NOMO-1 (cell line): ENCODE results near the gene CD79A.

ENCODE experiments used
- DNase-seq, 2 experiments: peaks; one replicate each; lab custom pipeline; 2025; ENCODE audit not compliant: unreplicated experiment in 2 of 2; lab: John Stamatoyannopoulos, UW

Gene CD79A

DNA sequence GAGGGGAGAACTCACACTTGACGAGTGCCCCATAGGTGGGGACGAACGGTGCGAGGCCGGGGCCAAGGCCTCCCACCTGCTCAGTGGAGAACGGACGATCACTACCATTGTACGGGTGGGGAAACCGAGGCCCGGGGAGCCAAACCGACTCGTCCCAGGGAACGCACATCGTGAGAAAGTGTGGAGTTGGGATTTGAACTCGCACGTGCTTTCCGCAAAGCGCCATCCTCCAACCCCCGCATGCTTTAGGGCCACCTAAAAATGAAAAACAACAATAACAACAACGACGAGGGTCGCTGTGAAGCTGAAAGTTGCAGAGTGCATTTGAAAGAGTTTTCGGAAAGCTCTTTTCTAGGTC lies 6.4 kb downstream of the CD79A start:
- DNase-seq = no peak

DNA sequence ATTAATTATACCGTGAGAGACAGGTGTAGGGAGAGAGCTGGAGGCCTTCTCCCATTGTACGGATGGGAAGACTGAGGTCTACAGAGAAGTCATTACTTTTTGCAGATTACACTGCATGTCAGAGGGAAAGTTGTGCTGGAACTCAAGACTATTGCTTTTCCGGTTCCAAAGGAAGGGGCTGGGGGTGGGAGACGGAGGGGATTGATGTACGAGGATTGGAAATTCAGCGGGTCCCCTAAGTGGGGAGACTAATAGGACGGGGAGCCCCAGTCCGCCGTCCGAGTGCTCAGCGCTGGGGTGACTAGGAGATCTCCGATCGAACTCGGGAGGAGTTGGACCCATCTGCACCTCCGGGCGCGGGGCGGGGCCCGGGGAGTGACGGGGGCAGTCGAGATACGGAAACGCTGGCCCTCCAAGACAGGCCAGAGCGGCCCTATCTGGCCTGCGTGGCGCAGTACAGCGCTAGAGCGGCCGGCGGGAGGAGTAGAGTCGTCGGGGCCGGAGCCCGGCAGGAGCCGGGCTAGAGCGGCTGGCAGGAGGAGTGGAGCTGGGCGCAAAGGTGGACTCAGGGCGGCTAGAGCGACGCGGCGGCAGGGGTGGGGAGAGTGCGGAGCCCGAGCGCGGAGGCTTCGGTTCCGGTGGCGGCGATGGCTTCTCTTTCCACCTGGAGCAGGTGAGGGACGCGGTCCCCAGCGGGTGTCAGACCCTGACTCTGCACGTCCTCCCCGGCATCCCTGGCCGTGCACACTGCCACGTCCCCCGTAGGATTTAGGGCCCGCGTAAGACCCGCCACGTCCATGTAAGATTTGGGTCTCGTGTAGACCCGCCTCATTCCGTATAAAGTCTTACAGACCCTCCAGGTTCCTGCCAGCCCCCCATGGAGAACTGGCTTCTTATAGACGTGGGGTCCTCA lies 7.0 kb downstream of the CD79A start:
- peak; percentile 96 to 98 for DNase-seq

DNA sequence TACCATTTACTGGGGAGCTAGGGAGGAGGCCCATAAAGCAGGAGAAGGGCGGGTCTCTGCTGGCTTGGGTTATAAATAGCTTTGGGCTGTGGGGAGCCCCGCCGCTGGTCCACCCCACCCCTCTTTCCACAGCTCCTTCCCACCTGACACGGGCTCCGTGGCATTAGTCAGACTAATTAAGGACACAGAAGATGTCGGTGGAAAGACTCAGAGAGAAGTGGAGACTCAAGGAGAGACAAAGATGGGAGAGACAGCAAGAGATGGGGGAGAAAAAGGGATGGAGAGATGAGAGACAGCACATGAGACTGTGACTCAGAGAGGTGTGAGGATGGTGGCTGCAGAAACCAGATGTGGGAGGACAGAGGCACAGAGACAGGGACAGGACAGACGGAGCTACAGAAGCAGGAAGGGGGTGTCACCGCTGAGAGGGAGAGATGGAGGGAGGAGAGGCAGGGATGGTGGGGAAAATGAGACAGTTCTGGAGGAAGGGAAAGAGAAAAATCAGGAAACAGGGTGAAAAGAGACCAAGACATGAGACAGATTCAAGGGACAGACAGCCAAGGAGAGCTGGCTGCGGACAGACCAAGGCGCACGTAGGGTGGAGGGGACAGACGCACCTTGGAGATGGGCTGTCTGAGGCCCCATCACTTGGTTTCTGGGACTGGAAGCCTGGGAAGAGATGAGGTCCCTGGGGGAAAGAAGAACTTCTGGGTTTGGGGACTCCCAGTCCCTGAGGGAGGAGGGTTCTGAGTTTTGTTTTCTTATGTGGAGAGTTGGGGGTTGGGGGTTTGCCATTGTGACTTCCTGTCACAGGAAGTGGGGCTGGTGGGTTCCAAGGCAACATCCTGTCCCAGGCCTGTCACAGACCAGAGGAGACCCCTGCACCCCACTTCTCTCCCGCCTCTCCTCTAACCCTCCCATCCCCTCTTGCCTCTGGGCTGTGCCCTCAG lies 10.0 kb downstream of the CD79A start:
- DNase-seq = no peak

DNA sequence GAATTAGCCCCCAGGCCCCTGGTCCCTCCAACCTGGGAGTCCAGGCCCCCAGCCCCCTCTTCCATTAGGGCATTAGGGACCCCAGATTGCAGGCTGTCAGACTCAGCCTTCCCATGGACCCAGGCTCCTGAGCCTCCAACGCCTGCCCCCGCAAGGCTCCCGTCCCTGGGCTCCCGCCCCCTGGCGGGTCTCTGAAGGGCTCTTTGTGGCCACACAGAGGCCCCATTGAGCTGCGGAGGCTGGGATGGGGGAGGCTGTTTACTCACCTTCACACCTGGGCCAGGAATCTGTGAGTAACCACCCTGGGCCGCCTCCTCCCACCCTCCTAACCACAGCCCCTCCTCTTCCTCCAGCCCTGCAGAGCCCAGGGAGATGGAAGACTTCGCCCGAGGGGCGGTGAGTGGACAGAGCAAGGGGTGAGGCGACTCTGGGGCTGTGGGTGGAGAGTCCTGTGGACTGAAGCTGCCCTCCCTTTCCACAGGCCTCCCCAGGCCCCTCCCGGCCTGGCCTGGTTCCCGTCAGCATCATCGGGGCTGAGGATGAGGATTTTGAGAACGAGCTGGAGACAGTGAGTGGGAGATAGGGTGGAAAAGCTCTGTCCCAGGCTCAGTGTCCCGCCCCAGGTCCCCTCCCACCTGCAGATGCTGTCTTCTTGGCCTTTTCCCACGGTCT lies 10.8 kb downstream of the CD79A start:
- DNase-seq = no peak

DNA sequence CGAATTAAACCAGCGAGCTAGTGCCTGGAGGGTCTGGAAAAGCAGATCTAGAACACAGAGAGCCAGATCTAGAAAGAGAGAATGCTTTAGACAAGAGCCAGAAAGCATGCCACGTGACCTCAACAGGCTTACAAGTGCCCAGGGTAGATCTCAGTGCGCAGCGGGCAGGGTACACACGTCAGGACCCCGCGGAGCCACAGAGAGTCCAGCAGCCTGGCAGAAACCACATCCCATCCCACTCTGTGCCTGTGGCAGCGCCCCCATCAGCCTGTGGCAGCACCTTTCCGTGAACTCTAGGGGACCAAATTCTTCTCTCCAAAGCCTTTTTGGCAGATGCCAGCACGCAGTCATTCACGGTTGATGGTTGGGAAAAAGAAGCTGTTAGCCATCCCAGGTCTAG lies 11.8 kb downstream of the CD79A start:
- no peak for DNase-seq

DNA sequence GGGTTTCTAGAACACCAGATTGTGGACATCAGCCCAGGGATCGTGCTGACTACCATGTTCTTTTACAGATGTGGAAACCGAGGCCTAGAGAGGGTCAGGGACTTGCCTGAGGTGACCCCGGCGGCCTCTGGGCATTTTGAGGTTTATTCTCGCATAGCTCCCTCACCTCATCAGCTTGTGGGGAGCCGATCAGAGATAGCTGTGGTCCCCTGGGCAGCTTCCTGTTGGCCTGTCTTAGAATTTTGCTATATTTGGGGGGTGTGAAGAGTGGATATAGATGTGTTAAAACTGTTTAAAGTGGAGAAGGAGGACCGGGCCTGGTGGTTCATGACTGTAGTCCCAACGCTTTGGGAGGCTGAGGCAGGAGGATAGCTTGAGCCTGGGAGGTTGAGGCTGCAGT lies 12.8 kb downstream of the CD79A start:
- DNase-seq = no peak

DNA sequence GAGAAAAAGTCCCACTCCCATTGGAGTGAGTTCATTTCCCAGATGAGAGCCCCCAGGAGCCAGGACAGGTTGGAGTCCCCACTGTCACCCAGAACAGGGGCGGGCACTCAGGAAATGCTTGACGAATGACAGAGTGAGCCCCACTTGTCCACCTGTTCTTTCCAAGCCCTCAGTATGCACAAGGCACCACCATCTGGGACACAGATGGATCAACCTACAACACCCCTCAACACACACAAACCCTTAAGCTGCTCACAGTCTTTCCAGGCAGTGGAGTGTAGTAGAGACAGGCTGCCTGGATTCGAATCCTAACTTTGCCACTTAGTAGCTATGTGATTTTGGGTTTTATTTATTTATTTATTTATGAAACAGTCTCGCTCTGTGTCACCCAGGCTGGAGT lies 13.9 kb downstream of the CD79A start:
- no peak for DNase-seq

DNA sequence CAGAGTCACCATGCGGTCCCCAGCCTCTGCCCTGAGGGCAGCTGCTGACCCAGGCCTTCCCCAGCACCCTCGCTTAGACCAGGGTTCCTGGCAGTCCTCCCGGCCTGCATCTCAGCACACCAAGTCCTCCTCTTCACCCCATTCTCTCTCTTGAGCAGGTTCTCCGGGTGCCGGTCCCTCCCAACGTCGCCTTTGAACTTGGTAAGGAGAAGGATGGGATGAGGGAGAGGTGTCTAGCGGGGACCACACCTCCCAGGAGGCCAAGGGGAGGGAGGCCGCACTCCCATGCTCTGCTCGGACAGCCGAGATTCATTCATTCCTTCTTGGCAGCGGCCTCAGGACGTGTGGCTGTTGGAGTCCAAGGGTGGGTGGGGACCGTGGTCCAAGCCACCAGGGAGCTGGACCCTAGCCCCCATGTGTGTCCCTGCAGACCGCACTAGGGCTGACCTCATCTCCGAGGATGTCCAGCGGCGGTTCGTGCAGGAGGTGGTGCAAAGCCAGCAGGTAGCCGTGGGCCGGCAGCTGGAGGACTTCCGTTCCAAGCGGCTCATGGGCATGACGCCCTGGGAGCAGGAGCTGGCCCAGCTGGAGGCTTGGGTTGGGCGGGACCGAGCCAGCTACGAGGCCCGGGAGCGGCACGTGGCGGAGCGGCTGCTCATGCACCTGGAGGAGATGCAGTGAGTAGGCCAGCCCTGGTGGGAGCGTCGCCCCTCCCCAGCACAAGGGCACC lies 15.3 kb downstream of the CD79A start:
- no peak for DNase-seq

DNA sequence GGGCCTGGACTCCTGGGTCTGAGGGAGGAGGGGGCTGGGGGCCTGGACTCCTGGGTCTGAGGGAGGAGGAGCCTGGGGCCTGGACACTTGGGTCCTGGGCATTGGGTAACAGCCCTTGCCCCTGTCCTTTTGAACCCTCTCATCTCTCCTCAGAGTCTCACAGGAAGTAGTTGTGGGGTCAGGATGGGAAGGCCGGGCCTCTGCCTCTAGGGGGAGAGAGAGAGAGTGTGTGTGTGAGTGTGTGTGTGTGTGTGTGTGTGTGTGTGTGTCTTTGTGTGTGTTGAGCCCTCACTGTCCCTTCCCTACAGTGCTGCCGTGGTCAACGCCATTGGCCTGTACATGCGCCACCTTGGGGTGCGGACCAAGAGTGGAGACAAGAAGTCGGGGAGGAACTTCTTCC lies 16.8 kb downstream of the CD79A start:
- no peak for DNase-seq

DNA sequence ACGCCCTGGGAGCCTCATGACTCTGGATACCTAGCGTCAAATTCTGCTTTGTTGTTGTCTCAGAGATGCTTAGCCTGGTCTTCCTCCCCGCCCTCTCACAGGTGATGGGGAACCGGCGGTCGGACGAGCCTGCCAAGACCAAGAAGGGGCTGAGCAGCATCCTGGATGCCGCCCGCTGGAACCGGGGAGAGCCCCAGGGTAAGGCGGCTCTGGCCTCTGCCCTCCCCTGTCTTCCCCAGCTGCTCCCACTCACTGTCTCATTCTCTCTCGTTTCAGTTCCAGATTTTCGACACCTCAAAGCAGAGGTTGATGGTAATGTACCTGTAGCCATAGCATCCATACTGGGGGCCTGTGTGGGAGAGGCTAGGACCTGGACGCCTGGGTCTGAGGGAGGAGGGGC lies 17.3 kb downstream of the CD79A start:
- no peak for DNase-seq

DNA sequence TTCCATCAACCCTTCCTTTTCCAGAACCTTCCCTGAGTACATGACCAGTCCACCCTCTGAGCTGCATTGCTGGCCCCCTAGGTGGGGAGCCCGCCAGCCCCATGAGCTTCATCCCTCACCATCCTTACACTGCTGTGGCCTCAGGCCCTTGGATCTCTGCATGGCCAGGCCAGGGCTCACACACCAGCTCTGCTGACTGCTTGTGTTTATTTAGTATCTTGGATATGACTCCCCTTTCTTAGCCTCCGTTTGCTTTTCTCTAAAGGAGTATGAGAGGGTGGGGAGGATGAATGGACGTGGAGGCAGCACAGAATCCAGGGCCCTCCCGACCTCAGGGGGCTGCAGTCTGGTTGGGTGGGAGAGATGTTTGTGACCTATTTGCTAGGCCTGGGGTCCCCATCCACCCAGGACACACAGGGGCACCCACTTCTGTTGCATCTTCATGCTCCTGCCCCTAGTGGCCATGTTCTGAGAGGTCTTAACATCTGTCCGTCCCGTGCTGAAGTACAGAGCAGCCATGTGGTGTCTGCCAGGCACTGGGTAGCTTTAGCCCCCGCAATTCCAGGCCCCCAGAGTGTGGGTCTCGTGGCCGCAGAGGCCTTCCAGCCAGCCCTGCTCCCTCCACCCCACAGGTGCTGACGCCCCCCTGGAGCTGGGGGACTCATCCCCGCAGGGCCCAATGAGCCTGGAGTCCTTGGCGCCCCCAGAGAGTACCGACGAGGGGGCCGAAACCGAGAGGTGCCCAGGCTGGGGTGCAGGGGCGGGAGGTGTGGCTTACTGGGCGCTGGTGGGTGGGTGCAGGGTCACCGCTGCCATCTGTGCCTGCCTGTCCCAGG lies 18.9 kb downstream of the CD79A start:
- no peak for DNase-seq

DNA sequence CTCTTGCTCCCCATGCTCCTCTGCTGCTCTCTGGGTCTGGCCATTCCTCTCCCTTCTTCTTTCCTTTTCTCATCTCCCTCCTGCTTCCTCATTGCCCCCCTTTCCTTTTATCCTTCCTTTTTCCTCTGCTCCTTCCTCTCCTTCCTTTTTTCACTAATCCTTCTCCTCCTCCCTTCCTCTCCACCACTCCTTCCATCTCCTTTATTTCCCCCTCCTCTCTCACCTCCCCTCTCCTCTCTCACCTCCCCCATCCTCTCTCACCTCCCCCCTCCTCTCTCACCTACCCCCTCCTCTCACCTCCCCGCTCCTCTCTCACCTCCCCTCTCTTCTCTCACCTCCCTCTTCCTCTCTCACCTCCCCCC lies 19.5 kb downstream of the CD79A start:
- DNase-seq = no peak

DNA sequence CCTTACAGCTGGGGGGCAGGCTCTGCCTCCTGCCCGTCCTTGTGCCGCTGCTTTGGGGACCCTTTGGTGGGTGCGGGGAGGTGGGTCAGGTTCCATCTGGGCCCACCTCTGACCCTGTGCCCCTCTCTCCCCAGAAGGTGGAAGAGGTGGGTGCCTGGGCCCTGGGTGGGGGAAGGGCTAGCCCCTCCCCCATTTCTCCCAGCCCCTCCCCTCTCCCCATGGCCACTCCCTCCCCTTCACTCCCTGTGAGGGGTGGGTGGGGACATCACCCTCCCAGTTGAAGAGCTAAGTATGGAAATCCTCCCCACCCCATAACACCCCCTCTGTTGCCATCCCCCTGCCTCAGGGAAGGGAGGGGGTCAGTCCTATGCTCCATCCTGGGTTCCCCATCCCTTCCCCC lies 20.1 kb downstream of the CD79A start:
- no peak for DNase-seq

DNA sequence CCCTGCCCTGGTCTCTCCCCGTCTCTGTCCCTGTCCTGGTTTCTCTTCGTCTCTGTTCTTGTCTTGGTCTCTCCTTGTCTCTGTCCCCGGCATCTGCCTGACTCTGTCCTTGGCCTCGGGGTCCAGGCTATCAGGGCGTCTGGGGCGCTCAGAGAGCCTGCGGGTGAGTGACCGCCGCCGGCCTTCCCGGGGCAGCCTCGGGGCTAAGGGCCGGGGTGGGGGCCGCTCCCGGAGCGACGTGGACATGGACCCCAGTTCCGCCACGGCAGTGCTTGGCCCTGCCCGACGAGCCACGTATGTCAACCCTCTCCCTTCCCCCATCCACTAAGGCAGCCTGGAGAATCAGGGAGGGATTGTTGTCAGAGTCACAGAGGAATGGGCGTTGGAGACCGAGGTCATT lies 20.7 kb downstream of the CD79A start:
- no peak for DNase-seq

DNA sequence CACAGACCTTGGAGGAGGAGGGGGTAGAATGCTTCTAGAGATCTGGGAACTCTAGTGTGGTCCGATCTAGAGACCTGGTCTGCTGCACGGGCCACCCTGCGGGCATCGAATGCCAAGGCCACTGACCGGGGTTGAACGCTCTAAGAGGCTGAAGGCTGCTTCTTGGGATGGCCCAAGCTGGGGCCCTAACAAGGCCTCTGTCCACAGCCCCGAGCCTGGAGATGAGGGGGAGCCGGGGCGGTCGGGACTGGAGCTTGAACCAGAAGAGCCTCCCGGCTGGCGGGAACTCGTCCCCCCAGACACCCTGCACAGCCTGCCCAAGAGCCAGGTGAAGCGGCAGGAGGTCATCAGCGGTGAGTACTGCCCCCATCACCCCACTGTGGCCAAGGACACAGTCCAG lies 21.2 kb downstream of the CD79A start:
- no peak for DNase-seq

DNA sequence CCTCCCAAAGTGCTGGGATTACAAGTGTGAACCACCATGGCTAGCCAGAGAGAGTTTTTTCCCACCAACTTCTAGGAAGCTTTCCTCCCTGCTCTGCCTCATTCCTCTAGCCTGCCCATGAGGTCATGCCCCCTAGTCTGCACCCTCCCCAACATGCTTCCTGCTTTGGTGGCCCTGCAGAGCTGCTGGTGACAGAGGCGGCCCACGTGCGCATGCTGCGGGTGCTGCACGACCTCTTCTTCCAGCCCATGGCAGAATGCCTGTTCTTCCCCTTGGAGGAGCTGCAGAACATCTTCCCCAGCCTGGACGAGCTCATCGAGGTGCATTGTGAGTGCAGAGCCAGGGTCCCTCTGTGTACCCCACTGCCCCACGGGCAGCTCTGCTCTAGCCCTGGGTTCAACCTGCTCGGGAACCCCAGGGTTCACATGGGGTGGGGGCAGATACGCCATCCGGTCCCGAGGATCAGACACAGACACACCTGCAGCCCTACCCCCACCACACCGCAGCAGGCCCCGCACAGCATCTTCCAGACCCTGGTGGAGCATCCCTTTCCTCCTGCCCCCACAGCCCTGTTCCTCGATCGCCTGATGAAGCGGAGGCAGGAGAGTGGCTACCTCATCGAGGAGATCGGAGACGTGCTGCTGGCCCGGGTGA lies 24.8 kb downstream of the CD79A start:
- no peak for DNase-seq

DNA sequence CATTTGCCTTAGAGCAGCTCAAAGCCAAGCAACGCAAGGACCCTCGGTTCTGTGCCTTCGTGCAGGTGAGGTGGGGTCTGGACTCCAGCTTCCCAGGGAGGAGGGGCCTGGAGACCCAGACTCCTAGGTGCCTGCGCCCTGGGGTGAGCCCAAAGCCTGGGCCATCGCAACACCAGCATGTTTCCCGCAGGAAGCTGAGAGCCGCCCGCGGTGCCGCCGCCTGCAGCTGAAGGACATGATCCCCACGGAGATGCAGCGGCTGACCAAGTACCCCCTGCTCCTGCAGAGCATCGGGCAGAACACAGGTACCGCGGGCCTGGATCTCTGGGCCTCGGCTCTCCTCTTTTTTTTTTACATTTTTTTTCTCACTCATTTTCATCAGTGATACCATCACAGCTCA lies 25.5 kb downstream of the CD79A start:
- no peak for DNase-seq

DNA sequence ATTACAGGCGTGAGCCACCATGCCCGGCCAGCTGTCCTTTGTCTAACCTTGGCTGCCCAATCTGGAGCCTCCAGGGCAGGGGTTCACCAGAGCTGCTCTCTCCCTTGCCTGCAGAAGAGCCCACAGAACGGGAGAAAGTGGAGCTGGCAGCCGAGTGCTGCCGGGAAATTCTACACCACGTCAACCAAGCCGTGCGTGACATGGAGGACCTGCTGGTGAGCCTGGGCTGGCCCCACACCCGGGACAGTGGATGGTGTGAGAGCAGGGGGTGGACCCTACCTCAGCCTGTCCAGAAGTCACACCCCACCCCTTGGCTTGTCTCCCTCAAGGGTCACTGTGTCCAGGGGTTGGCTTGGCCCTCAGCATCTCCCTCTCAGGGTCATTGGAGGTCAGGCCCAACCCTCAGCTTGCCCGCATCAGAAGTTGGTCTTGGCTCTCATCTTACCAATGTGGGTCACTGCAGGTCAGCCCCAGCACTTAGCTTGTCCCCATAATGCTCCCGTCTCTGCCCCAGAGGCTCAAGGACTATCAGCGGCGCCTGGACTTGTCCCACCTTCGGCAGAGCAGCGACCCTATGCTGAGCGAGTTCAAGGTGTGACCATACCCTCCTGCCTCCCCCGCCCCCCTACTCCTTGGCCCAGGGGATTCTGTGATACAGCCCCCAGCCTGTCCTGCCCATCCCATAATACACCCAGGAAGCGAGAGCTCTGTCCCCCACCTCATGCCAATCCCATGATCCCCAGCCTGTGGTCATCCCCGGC lies 26.3 kb downstream of the CD79A start:
- no peak for DNase-seq
